GM18507 (cell line): Measurements from ENCODE around the gene LPAR3.

Experiments
- DNase-seq: peaks from one replicate; pipeline ENCODE4 v3.0.0; 2011; ENCODE audit warnings: low read depth; ENCODE audit not compliant: insufficient read length; ENCODE audit errors: extremely low spot score
- FAIRE-seq: peaks from 2 replicates; lab custom pipeline; 2011; peaks lifted over from hg19 to GRCh38; lab: Jason Lieb, UNC

LPAR3 gene

GRCh38 chr1:84892705-84893618 lies at the start of gene LPAR3:
Gene LPAR3 (minus strand): TSS chr1:84893206. CDS start chr1:84866120, 27,086 bp downstream.
- DNase-seq = no peak
- no peak for FAIRE-seq

- FAIRE-seq (no peak), DNase-seq (no peak)
These were observed 48.8 kb upstream of the LPAR3 start for GRCh38 chr1:84941843-84942242.

GRCh38 chr1:84940481-84940880 lies 47.5 kb upstream of the LPAR3 start:
- DNase-seq (no peak), FAIRE-seq (no peak)

GRCh38 chr1:84939761-84940160 lies 46.8 kb upstream of the LPAR3 start:
- no peak for FAIRE-seq

GRCh38 chr1:84939151-84939550 lies 46.1 kb upstream of the LPAR3 start:
- DNase-seq = no peak
- FAIRE-seq = no peak

More at GRCh38 chr1:84939761-84940160, 46.8 kb upstream of the LPAR3 start:
- DNase-seq = no peak

- FAIRE-seq (peak; percentile 88), DNase-seq (peak; percentile 26)
These were observed 43.3 kb upstream of the LPAR3 start for GRCh38 chr1:84936116-84936810.

GRCh38 chr1:84933011-84933611 lies 40.1 kb upstream of the LPAR3 start:
- no peak for FAIRE-seq
- DNase-seq = no peak

- DNase-seq = no peak
- no peak for FAIRE-seq
These were observed 37.8 kb upstream of the LPAR3 start for GRCh38 chr1:84930831-84931230.

GRCh38 chr1:84930329-84930728 lies 37.3 kb upstream of the LPAR3 start:
- DNase-seq (no peak), FAIRE-seq (no peak)

GRCh38 chr1:84929581-84929980 lies 36.6 kb upstream of the LPAR3 start:
- DNase-seq (no peak), FAIRE-seq (no peak)

GRCh38 chr1:84928979-84929378 lies 36.0 kb upstream of the LPAR3 start:
- DNase-seq = no peak
- FAIRE-seq = no peak

GRCh38 chr1:84923317-84923716 lies 30.3 kb upstream of the LPAR3 start:
- FAIRE-seq (no peak), DNase-seq (no peak)

- FAIRE-seq = no peak
- DNase-seq = no peak
These were observed 27.2 kb upstream of the LPAR3 start for GRCh38 chr1:84920159-84920558.

- no peak for FAIRE-seq
- no peak for DNase-seq
These were observed 26.5 kb upstream of the LPAR3 start for GRCh38 chr1:84919461-84919970.

- no peak for FAIRE-seq
- DNase-seq = no peak
These were observed 25.8 kb upstream of the LPAR3 start for GRCh38 chr1:84918726-84919336.

- no peak for DNase-seq
- no peak for FAIRE-seq
These were observed 23.9 kb upstream of the LPAR3 start for GRCh38 chr1:84916897-84917296.

- DNase-seq (no peak), FAIRE-seq (no peak)
These were observed 20.5 kb upstream of the LPAR3 start for GRCh38 chr1:84913555-84913892.

GRCh38 chr1:84912726-84913554 lies 19.9 kb upstream of the LPAR3 start:
- DNase-seq (no peak), FAIRE-seq (no peak)
